Endothelial cell of umbilical vein (primary cell): Measurements from ENCODE around the gene SMIM26. TPM values are rescaled to one million over a fixed set of nuclear protein-coding genes. Genes with fewer than 3 reads are reported as not detected.

Experiments
- BruUV-seq: library from RNA; stranded (reverse); fragments of 400-500 nt; replicated peaks from 2 replicates; lab custom pipeline; 2021; lab: Mats Ljungman, UMichigan
- CTCF ChIA-PET: fragments of 300-600, 350-600 bp; sonication (Branson Sonifier 250); formaldehyde crosslinking; loops from one replicate; lab custom pipeline; 2021; ENCODE audit warnings: antibody characterized with exemption, inconsistent platforms; lab: Charles Lee
- POLR2A ChIA-PET: fragments of 300-600, 350-600 bp; sonication (Branson Sonifier 250); formaldehyde crosslinking; loops from one replicate; lab custom pipeline; 2021; ENCODE audit warnings: antibody characterized with exemption, inconsistent platforms; lab: Charles Lee
- DNase-seq: peaks from one replicate; pipeline ENCODE4 v3.0.0-alpha.2; 2011; ENCODE audit warnings: low read depth, low spot score
- FAIRE-seq: peaks from 2 replicates; lab custom pipeline; 2011; peaks lifted over from hg19 to GRCh38; lab: Jason Lieb, UNC
- H2AFZ ChIP-seq: 2 replicates; pipeline ENCODE4 v1.6.0; 2012; ENCODE audit warnings: low read depth, low read length, control low read depth, inconsistent platforms
- H3K27ac ChIP-seq: 2 replicates; pipeline ENCODE4 v1.5.1; 2011; ENCODE audit warnings: low read depth, mild to moderate bottlenecking, control low read depth, low read length, moderate library complexity; ENCODE audit not compliant: insufficient read depth
- H3K27me3 ChIP-seq, 2 experiments: 2 replicates each; pipeline versions ENCODE4 v1.6.0 to v1.6.1; 2011; ENCODE audit warnings: low read length in 2 of 2, mixed read lengths in 1 of 2; ENCODE audit not compliant: control insufficient read depth in 2 of 2, insufficient read depth in 2 of 2
- H3K36me3 ChIP-seq, 2 experiments: 2 replicates in 1 of 2; 3 replicates in 1 of 2; pipeline ENCODE4 v1.5.1; 2011; ENCODE audit warnings: low read length in 2 of 2, mild to moderate bottlenecking in 1 of 2, moderate library complexity in 1 of 2; ENCODE audit not compliant: control insufficient read depth in 2 of 2, insufficient read depth in 2 of 2; ENCODE audit errors: extremely low read depth in 1 of 2
- H3K4me1 ChIP-seq: 3 replicates; pipeline ENCODE4 v1.5.1; 2011; ENCODE audit warnings: mild to moderate bottlenecking, low read length; ENCODE audit not compliant: control insufficient read depth, insufficient read depth; ENCODE audit errors: extremely low read depth
- H3K4me2 ChIP-seq: 2 replicates; pipeline ENCODE4 v1.6.1; 2011; ENCODE audit warnings: low read length, control low read depth, mixed read lengths; ENCODE audit not compliant: insufficient read depth
- H3K4me3 ChIP-seq, 3 experiments: fragments of 200-600 bp in 1 of 3; sonication (generic), shearing (Covaris generic) in 1 of 3; replicated peaks in 1 of 3; 2 replicates each; pipeline ENCODE4 v1.5.1; 2011 to 2016; ENCODE audit warnings: control low read depth in 3 of 3, low read length in 3 of 3, mild to moderate bottlenecking in 2 of 3, inconsistent platforms in 1 of 3, low read depth in 1 of 3, moderate library complexity in 1 of 3; ENCODE audit not compliant: insufficient read depth in 1 of 3
- H3K79me2 ChIP-seq: 2 replicates; pipeline ENCODE4 v1.6.0; 2012; ENCODE audit warnings: low read length, inconsistent platforms; ENCODE audit not compliant: control insufficient read depth, insufficient read depth
- H3K9ac ChIP-seq: replicated peaks from 2 replicates; pipeline ENCODE3; 2011; ENCODE audit warnings: low read length, control low read depth; ENCODE audit not compliant: insufficient read depth; ENCODE audit errors: extremely low read depth
- H3K9me1 ChIP-seq: replicated peaks from 3 replicates; pipeline ENCODE4 v1.6.0; 2011; ENCODE audit warnings: mild to moderate bottlenecking, low read length; ENCODE audit not compliant: control insufficient read depth, insufficient read depth; ENCODE audit errors: extremely low read depth
- H3K9me3 ChIP-seq: replicated peaks from 2 replicates; pipeline ENCODE4 v1.5.1; 2012; ENCODE audit warnings: low read length, inconsistent platforms; ENCODE audit not compliant: control insufficient read depth, insufficient read depth
- H4K20me1 ChIP-seq: replicated peaks from 2 replicates; pipeline ENCODE3; 2011; ENCODE audit warnings: mild to moderate bottlenecking, low read length; ENCODE audit not compliant: control insufficient read depth, insufficient read depth; ENCODE audit errors: extremely low read depth
- EZH2 ChIP-seq: IDR thresholded peaks from 2 replicates; pipeline ENCODE4 v1.6.1; 2012; ENCODE audit warnings: borderline replicate concordance, low read depth, mild to moderate bottlenecking, moderate library complexity, low read length, inconsistent platforms; ENCODE audit not compliant: severe bottlenecking
- FOS ChIP-seq: IDR thresholded peaks from 2 replicates; pipeline ENCODE4 v1.6.1; 2011; ENCODE audit warnings: mild to moderate bottlenecking, low read length, moderate library complexity, borderline replicate concordance; ENCODE audit not compliant: insufficient read depth
- GATA2 ChIP-seq: IDR thresholded peaks from 2 replicates; pipeline ENCODE4 v1.7.0; 2011; ENCODE audit warnings: low read depth, mild to moderate bottlenecking, moderate library complexity, mixed read lengths, low read length; ENCODE audit not compliant: insufficient read length, insufficient read depth
- JUN ChIP-seq: IDR thresholded peaks from 2 replicates; pipeline ENCODE4 v1.6.1; 2011; ENCODE audit warnings: borderline replicate concordance, low read depth; ENCODE audit not compliant: insufficient read length, insufficient read depth
- MYC ChIP-seq: IDR thresholded peaks from one replicate; pipeline ENCODE4 v1.6.1; 2011; ENCODE audit warnings: mild to moderate bottlenecking, low read depth, low read length
- POLR2A ChIP-seq: IDR thresholded peaks from 2 replicates; pipeline ENCODE4 v1.6.1; 2012; ENCODE audit warnings: low read depth, mild to moderate bottlenecking, control low read depth, low read length
- POLR2AphosphoS5 ChIP-seq: IDR thresholded peaks from 2 replicates; pipeline ENCODE4 v1.6.1; 2012; ENCODE audit warnings: low read depth, mild to moderate bottlenecking, control low read depth, low read length, moderate library complexity; ENCODE audit not compliant: insufficient read depth
- dilution Hi-C: fragments of 300-500 bp; cut with MboI; formaldehyde crosslinking; loops from one replicate; pipeline ENCODE4 v1.15.0; 2019; ENCODE audit warnings: low sequenced_read_pairs; ENCODE audit not compliant: extremely low pct_ligation_motif_present
- intact Hi-C: fragments of 100-400 bp; cut with micrococcal nuclease; formaldehyde crosslinking; loops from one replicate; pipeline ENCODE4 v1.10.0; 2022
- polyA plus RNA-seq, 4 experiments: library from polyadenylated mRNA; depleted of rRNA in 3 of 4; stranded (reverse) in 3 of 4; unstranded in 1 of 4; fragments of >200 nt; gene quantifications; 2 replicates each; pipeline versions ENCODE4 v1.2.1 to v1.2.3, GENCODE V29; 2011 to 2012; ENCODE audit warnings: missing spikeins in 1 of 4
- total RNA-seq: library from RNA; stranded (reverse); gene quantifications from 2 replicates; pipeline ENCODE4 v1.2.3, GENCODE V29; 2021
- TF ChIP-seq, protein P1 (sequence below): IDR thresholded peaks from 2 replicates; pipeline ENCODE4 v1.6.1; 2011; ENCODE audit not compliant: insufficient read depth, insufficient read length
- TF ChIP-seq, protein P2 (sequence below), 2 donors: IDR thresholded peaks; 1 replicate in 1 of 2; 2 replicates in 1 of 2; pipeline ENCODE4 v1.5.1; 2011; ENCODE audit warnings: low read length in 2 of 2, mild to moderate bottlenecking in 2 of 2, moderate library complexity in 2 of 2, control low read depth in 1 of 2, inconsistent platforms in 1 of 2, low read depth in 1 of 2; ENCODE audit not compliant: insufficient read depth in 1 of 2; ENCODE audit errors: extremely low read depth in 1 of 2

Gene SMIM26
- total and polyA plus RNA-seq, 2 donors (not counting 3 experiments of a cell fraction or from before 2014, with no cell fraction given) = 54.1 to 92.0 TPM

DNA sequence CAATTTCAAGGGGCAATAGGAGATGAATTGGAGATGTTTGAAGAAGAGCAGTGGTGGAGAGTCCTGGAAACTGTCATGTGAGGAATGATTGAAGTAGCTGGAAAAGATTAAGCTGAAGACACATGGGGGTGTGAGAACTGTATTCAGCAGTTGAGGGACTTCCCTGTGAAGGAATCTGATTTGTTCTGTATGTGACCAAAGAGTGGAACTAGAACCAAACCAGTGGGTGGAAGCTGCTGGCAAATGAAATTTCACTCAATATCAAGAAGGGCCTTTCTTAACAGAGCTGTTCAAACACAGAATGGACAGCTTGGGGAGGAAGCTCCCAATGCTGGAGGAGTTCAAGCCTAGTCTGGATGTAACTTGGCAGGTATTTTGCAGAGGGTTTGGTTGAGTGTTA is 38.2 kb upstream of the SMIM26 start:
- CTCF ChIA-PET = interaction anchor here (0.6 kb wide), 1 partner anchor 13 kb away, joined by 3 read pairs; no protein-coding TSS in a partner anchor

More for the DNA sequence above, 38.2 kb upstream of the SMIM26 start:
- no peak overlapping the region for H3K9ac ChIP-seq
- POLR2A ChIA-PET = no interaction called here
- TF ChIP-seq EZH2 = no peak
- TF ChIP-seq POLR2A = no peak
- TF ChIP-seq MYC = no peak
- no peak for TF ChIP-seq JUN
- TF ChIP-seq, protein P1, sequence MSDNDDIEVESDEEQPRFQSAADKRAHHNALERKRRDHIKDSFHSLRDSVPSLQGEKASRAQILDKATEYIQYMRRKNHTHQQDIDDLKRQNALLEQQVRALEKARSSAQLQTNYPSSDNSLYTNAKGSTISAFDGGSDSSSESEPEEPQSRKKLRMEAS = no peak
- no peak for TF ChIP-seq FOS
- TF ChIP-seq, protein P2, sequence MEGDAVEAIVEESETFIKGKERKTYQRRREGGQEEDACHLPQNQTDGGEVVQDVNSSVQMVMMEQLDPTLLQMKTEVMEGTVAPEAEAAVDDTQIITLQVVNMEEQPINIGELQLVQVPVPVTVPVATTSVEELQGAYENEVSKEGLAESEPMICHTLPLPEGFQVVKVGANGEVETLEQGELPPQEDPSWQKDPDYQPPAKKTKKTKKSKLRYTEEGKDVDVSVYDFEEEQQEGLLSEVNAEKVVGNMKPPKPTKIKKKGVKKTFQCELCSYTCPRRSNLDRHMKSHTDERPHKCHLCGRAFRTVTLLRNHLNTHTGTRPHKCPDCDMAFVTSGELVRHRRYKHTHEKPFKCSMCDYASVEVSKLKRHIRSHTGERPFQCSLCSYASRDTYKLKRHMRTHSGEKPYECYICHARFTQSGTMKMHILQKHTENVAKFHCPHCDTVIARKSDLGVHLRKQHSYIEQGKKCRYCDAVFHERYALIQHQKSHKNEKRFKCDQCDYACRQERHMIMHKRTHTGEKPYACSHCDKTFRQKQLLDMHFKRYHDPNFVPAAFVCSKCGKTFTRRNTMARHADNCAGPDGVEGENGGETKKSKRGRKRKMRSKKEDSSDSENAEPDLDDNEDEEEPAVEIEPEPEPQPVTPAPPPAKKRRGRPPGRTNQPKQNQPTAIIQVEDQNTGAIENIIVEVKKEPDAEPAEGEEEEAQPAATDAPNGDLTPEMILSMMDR (IDR thresholded peaks at IDR 0.05; ENCODE audit: extremely low read depth in 1 of 2, insufficient read depth in 1 of 2, low read depth in 1 of 2, low read length in 2 of 2) = no peak
- no peak for TF ChIP-seq GATA2
- TF ChIP-seq POLR2AphosphoS5 = no peak
- dilution Hi-C loops (no loop called here), intact Hi-C loops (no loop called here)
- H3K27ac ChIP-seq = no peak overlapping the region
- BruUV-seq = no TSS peak
- H3K9me1 ChIP-seq = no peaks in the 10 kb centered on the region
- H3K27me3 ChIP-seq = no peaks in the 10 kb centered on the region
- H3K79me2 ChIP-seq = no peaks in the 10 kb centered on the region
- H2AFZ ChIP-seq = no peak overlapping the region
- H4K20me1 ChIP-seq = no peaks in the 10 kb centered on the region
- no peak for DNase-seq
- no peaks in the 10 kb centered on the region for H3K4me1 ChIP-seq
- H3K4me2 ChIP-seq = no peak overlapping the region
- H3K4me3 ChIP-seq = no peak overlapping the region
- H3K9me3 ChIP-seq = no peaks in the 10 kb centered on the region
- peaks cover 35 to 54% of the 10 kb centered on the region in 2 experiments for H3K36me3 ChIP-seq
- no peak for FAIRE-seq
